PC-9 (cell line): ENCODE results near the gene C1R.

Source experiments
- EZH2 ChIP-seq: fragments of 200-600 bp; sonication (generic); IDR thresholded peaks from 2 replicates; pipeline ENCODE4 v1.8.0; 2017; ENCODE audit warnings: antibody characterized with exemption, low read depth
- TF ChIP-seq, protein P1 (sequence below): fragments of 200-600 bp; sonication (generic); conservative IDR thresholded peaks from 2 replicates; pipeline ENCODE4 v1.6.1; 2017; ENCODE audit warnings: mixed run types, antibody characterized with exemption, mild to moderate bottlenecking, moderate library complexity

- TF ChIP-seq, protein P1, sequence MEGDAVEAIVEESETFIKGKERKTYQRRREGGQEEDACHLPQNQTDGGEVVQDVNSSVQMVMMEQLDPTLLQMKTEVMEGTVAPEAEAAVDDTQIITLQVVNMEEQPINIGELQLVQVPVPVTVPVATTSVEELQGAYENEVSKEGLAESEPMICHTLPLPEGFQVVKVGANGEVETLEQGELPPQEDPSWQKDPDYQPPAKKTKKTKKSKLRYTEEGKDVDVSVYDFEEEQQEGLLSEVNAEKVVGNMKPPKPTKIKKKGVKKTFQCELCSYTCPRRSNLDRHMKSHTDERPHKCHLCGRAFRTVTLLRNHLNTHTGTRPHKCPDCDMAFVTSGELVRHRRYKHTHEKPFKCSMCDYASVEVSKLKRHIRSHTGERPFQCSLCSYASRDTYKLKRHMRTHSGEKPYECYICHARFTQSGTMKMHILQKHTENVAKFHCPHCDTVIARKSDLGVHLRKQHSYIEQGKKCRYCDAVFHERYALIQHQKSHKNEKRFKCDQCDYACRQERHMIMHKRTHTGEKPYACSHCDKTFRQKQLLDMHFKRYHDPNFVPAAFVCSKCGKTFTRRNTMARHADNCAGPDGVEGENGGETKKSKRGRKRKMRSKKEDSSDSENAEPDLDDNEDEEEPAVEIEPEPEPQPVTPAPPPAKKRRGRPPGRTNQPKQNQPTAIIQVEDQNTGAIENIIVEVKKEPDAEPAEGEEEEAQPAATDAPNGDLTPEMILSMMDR = no peak
- no peak for TF ChIP-seq EZH2
Observed at GRCh38 chr12:7083125-7083524, 9.1 kb downstream of the C1R start.
